GM12878 (cell line): ENCODE data around the gene TIGD7. TPM values are rescaled to one million over a fixed set of nuclear protein-coding genes. Genes with fewer than 3 reads are reported as not detected.

Experiments
- ATF7 ChIP-seq: fragments of 450-650 bp; IDR thresholded peaks from 2 replicates; pipeline ENCODE4 v1.6.1; 2016; ENCODE audit warnings: low read depth, mild to moderate bottlenecking
- BCL3 ChIP-seq: IDR thresholded peaks from 2 replicates; pipeline ENCODE4 v1.6.1; 2011; ENCODE audit warnings: borderline replicate concordance, low read depth, mild to moderate bottlenecking, moderate library complexity, low read length; ENCODE audit not compliant: insufficient read depth, poor library complexity, severe bottlenecking
- BMI1 ChIP-seq: fragments of 450-650 bp; IDR thresholded peaks from 2 replicates; pipeline ENCODE4 v1.6.1; 2016; ENCODE audit warnings: mild to moderate bottlenecking, moderate library complexity, borderline replicate concordance
- CHD1 ChIP-seq: IDR thresholded peaks from 2 replicates; pipeline ENCODE4 v1.6.1; 2012; ENCODE audit warnings: low read depth, low read length, improper control_type of control experiment
- GATAD2B ChIP-seq: fragments of 450-650 bp; conservative IDR thresholded peaks from 2 replicates; pipeline ENCODE4 v1.6.1; 2017; ENCODE audit warnings: low read depth, mild to moderate bottlenecking, moderate library complexity
- NFXL1 ChIP-seq: fragments of 450-650 bp; IDR thresholded peaks from 2 replicates; pipeline ENCODE4 v1.6.1; 2017; ENCODE audit warnings: antibody characterized with exemption, mild to moderate bottlenecking, borderline replicate concordance
- TBL1XR1 ChIP-seq: IDR thresholded peaks from 2 replicates; pipeline ENCODE4 v1.6.1; 2012; ENCODE audit warnings: low read depth, low read length, improper control_type of control experiment
- ZNF592 ChIP-seq: fragments of 450-650 bp; IDR thresholded peaks from 2 replicates; pipeline ENCODE4 v1.6.1; 2017; ENCODE audit warnings: mild to moderate bottlenecking, moderate library complexity
- polyA plus RNA-seq, 11 experiments: library from polyadenylated mRNA; depleted of rRNA in 4 of 11; unstranded in 6 of 11; stranded (reverse) in 5 of 11; fragments of >200 nt; fragmentation: Nextera tagmentation in 4 of 11; fragmentation: Illumina TruSeq in 1 of 11; extraction: Ambion mirVana in 4 of 11; extraction: Trizol in 1 of 11; gene quantifications; 1 replicate in 1 of 11; 2 replicates in 10 of 11; pipeline versions ENCODE4 v1.2.1 to v1.2.3, GENCODE V29; 2011 to 2016; ENCODE audit warnings: inconsistent platforms in 2 of 11, missing spikeins in 2 of 11, low read depth in 1 of 11
- total RNA-seq, 4 experiments: library from RNA; depleted of rRNA in 3 of 4; stranded (reverse); fragments of >200 nt in 3 of 4; fragmentation: Illumina TruSeq in 1 of 4; extraction: Trizol in 1 of 4; gene quantifications; 2 replicates each; pipeline versions ENCODE4 v1.2.1 to v1.2.3, GENCODE V29; 2013 to 2021
- TF ChIP-seq, protein P1 (sequence below): IDR thresholded peaks from 2 replicates; pipeline ENCODE4 v1.6.1; 2012; ENCODE audit warnings: low read depth, low read length, improper control_type of control experiment
- TF ChIP-seq, protein P2 (sequence below): fragments of 150-350 bp; IDR thresholded peaks from 2 replicates; pipeline ENCODE4 v1.6.1; 2016; ENCODE audit warnings: low read depth, low read length
- TF ChIP-seq, protein P3 (sequence below): fragments of 450-650 bp; formaldehyde crosslinking; IDR thresholded peaks from 2 replicates; pipeline ENCODE4 v1.4.0; 2022; ENCODE audit warnings: mild to moderate bottlenecking, moderate library complexity
- TF ChIP-seq, protein P4 (sequence below): fragments of 450-650 bp; IDR thresholded peaks from 2 replicates; pipeline ENCODE4 v1.6.1; 2016; ENCODE audit warnings: mild to moderate bottlenecking

TIGD7 gene
- total and polyA plus RNA-seq, 10 of the 15 experiments (the other 5 are each of a cell fraction or from before 2014, with no cell fraction given), result 0.37 to 3.8 (median 3.0) TPM

DNA sequence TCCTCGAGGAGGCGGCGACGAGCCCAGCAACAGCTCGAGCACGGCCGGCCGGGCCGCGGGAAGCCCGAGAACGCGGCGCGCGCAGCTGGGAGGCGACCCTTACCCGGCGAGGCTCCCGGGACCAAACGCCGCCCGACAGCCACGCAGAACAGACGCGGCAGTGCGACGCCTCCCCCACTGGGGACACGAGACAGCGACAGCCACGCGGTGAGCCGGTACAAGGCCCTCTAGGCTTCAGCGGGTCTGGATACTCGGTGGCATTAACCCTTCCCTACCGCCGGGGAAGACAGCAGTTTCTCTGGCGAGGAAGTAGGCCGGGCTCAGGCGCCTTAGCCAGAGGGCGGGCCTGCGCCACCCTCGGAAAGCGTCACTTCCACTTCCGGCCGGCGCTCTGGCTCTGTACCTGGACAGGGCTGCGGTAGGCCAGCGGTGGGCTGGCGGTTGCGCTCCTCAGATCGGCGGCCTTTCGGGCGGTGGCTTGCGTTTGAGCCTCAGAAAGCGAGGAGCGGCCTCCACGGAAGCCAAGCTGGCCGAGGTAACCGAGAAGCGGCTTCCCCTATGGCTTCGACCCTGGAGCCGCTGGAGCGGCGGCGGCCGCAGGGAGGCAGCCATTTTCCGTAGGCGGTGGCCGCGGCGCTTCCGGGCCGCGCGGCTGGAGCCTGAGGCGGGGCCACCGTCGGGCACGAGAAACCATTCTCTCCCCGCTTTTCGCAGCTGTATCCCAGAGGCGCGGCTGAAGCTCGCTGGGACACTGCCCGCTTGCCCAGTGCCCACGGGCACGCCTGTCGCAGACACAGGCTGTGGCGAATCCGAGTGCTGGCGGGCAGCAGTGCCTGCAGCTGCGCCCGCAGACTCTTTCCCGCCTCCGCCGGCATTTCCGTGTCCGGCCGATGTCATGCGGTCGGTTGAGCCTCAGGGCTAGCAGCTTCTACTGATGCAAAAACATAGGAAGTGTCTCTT, at the start of gene TIGD7, which contains the start of gene ZNF75A (continued):
- TF ChIP-seq ZNF592 (0 out of 2 replicates have a peak, but pooled peaks have one; percentile 19), BMI1 (no peak), BCL3 (no peak), GATAD2B (peak; percentile 90), CHD1 (no peak), NFXL1 (no peak), ATF7 (no peak), TBL1XR1 (no peak)
- TF ChIP-seq, protein P1, sequence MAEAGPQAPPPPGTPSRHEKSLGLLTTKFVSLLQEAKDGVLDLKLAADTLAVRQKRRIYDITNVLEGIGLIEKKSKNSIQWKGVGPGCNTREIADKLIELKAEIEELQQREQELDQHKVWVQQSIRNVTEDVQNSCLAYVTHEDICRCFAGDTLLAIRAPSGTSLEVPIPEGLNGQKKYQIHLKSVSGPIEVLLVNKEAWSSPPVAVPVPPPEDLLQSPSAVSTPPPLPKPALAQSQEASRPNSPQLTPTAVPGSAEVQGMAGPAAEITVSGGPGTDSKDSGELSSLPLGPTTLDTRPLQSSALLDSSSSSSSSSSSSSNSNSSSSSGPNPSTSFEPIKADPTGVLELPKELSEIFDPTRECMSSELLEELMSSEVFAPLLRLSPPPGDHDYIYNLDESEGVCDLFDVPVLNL, result no peak
- TF ChIP-seq, protein P2, sequence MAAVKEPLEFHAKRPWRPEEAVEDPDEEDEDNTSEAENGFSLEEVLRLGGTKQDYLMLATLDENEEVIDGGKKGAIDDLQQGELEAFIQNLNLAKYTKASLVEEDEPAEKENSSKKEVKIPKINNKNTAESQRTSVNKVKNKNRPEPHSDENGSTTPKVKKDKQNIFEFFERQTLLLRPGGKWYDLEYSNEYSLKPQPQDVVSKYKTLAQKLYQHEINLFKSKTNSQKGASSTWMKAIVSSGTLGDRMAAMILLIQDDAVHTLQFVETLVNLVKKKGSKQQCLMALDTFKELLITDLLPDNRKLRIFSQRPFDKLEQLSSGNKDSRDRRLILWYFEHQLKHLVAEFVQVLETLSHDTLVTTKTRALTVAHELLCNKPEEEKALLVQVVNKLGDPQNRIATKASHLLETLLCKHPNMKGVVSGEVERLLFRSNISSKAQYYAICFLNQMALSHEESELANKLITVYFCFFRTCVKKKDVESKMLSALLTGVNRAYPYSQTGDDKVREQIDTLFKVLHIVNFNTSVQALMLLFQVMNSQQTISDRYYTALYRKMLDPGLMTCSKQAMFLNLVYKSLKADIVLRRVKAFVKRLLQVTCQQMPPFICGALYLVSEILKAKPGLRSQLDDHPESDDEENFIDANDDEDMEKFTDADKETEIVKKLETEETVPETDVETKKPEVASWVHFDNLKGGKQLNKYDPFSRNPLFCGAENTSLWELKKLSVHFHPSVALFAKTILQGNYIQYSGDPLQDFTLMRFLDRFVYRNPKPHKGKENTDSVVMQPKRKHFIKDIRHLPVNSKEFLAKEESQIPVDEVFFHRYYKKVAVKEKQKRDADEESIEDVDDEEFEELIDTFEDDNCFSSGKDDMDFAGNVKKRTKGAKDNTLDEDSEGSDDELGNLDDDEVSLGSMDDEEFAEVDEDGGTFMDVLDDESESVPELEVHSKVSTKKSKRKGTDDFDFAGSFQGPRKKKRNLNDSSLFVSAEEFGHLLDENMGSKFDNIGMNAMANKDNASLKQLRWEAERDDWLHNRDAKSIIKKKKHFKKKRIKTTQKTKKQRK, result no peak
- TF ChIP-seq, protein P3, sequence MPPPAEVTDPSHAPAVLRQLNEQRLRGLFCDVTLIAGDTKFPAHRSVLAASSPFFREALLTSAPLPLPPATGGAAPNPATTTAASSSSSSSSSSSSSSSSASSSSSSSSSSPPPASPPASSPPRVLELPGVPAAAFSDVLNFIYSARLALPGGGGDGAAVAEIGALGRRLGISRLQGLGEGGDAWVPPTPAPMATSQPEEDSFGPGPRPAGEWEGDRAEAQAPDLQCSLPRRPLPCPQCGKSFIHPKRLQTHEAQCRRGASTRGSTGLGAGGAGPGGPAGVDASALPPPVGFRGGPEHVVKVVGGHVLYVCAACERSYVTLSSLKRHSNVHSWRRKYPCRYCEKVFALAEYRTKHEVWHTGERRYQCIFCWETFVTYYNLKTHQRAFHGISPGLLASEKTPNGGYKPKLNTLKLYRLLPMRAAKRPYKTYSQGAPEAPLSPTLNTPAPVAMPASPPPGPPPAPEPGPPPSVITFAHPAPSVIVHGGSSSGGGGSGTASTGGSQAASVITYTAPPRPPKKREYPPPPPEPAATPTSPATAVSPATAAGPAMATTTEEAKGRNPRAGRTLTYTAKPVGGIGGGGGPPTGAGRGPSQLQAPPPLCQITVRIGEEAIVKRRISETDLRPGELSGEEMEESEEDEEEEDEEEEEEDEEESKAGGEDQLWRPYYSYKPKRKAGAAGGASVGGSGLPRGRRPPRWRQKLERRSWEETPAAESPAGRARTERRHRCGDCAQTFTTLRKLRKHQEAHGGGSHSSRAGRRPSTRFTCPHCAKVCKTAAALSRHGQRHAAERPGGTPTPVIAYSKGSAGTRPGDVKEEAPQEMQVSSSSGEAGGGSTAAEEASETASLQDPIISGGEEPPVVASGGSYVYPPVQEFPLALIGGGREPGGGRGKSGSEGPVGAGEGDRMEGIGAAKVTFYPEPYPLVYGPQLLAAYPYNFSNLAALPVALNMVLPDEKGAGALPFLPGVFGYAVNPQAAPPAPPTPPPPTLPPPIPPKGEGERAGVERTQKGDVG (CRISPR knock-in tag), result no peak
- TF ChIP-seq, protein P4, sequence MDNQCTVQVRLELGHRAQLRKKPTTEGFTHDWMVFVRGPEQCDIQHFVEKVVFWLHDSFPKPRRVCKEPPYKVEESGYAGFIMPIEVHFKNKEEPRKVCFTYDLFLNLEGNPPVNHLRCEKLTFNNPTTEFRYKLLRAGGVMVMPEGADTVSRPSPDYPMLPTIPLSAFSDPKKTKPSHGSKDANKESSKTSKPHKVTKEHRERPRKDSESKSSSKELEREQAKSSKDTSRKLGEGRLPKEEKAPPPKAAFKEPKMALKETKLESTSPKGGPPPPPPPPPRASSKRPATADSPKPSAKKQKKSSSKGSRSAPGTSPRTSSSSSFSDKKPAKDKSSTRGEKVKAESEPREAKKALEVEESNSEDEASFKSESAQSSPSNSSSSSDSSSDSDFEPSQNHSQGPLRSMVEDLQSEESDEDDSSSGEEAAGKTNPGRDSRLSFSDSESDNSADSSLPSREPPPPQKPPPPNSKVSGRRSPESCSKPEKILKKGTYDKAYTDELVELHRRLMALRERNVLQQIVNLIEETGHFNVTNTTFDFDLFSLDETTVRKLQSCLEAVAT, result no peak
